ENCODE results near the gene HOXB2.
A peak's percentile ranks its signal among the peaks of the same experiment; 100 is the strongest.

Gene HOXB2

DNA sequence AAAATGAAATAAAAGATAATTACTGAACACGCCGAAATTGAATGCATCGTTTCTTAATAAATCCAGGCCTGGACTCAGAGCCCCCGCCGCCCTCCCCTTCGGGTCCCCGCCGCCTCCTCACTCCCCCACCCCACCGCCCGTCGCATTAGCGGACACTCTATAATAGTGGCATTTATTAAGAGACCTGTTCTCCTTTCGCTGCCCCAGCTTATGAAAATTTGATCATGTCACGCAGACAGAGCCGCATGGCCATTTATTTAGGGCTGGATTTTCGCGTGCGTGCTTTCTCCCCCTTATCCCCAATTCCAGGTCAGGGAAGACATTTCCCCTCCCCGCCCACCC, 6.3 kb upstream of the HOXB2 start:
- WGBS, 2 experiments (ENCODE audit: insufficient coverage in 2 of 2), result 18 to 21% methylated on average over 8 to 10 of the region's 19 CpGs
- Histone ChIP-seq H3K27ac (ENCODE audit: low read depth, low read length, severe bottlenecking) (peak overlapping the region; percentile 73), H3K9me3 (ENCODE audit: control insufficient read depth, low read length) (no peaks in the 10 kb centered on the region), H3K36me3 (ENCODE audit: control insufficient read depth, insufficient read depth, low read length) (peaks cover 13% of the 10 kb centered on the region), H3K4me1 (ENCODE audit: control insufficient read depth, insufficient read depth, low read length, poor library complexity, severe bottlenecking) (peaks cover 54% of the 10 kb centered on the region), H3K4me3 (ENCODE audit: extremely low read depth, insufficient read depth, low read length, poor library complexity, severe bottlenecking) (no peak overlapping the region)

GRCh38 chr17:48550502-48551213, 5.7 kb upstream of the HOXB2 start:
- H3K36me3 ChIP-seq (ENCODE audit: control insufficient read depth, insufficient read depth, low read length), result peaks cover 13% of the 10 kb centered on the region
- H3K9me3 ChIP-seq (ENCODE audit: control insufficient read depth, low read length), result no peaks in the 10 kb centered on the region
- peak overlapping the region; percentile 16 for H3K4me3 ChIP-seq (ENCODE audit: extremely low read depth, insufficient read depth, low read length, poor library complexity, severe bottlenecking)
- peak overlapping the region; percentile 73 for H3K27ac ChIP-seq (ENCODE audit: low read depth, low read length, severe bottlenecking)
- peaks cover 54% of the 10 kb centered on the region for H3K4me1 ChIP-seq (ENCODE audit: control insufficient read depth, insufficient read depth, low read length, poor library complexity, severe bottlenecking)
- 8 to 11% methylated on average over 28 to 42 of the region's 70 CpGs for WGBS, 2 experiments (ENCODE audit: insufficient coverage in 2 of 2)

GRCh38 chr17:48549914-48550501, 5.1 kb upstream of the HOXB2 start:
- Histone ChIP-seq H3K4me3 (ENCODE audit: extremely low read depth, insufficient read depth, low read length, poor library complexity, severe bottlenecking) (no peak overlapping the region), H3K36me3 (ENCODE audit: control insufficient read depth, insufficient read depth, low read length) (peaks cover 13% of the 10 kb centered on the region), H3K9me3 (ENCODE audit: control insufficient read depth, low read length) (no peaks in the 10 kb centered on the region), H3K27ac (ENCODE audit: low read depth, low read length, severe bottlenecking) (peak overlapping the region; percentile 73), H3K4me1 (ENCODE audit: control insufficient read depth, insufficient read depth, low read length, poor library complexity, severe bottlenecking) (peaks cover 61% of the 10 kb centered on the region)
- 25 to 35% methylated on average over 3 to 6 of the region's 18 CpGs for WGBS, 2 experiments (ENCODE audit: insufficient coverage in 2 of 2)

GRCh38 chr17:48549281-48549630, 4.3 kb upstream of the HOXB2 start:
- Histone ChIP-seq H3K27ac (ENCODE audit: low read depth, low read length, severe bottlenecking) (peak overlapping the region; percentile 11), H3K4me3 (ENCODE audit: extremely low read depth, insufficient read depth, low read length, poor library complexity, severe bottlenecking) (no peak overlapping the region), H3K4me1 (ENCODE audit: control insufficient read depth, insufficient read depth, low read length, poor library complexity, severe bottlenecking) (peaks cover 64% of the 10 kb centered on the region), H3K9me3 (ENCODE audit: control insufficient read depth, low read length) (no peaks in the 10 kb centered on the region), H3K36me3 (ENCODE audit: control insufficient read depth, insufficient read depth, low read length) (peaks cover 13% of the 10 kb centered on the region)
- 20% methylated on average over 2 of the region's 3 CpGs; no CpG with 5 or more reads in 1 of the 2 experiments for WGBS, 2 experiments (ENCODE audit: insufficient coverage in 2 of 2)

DNA sequence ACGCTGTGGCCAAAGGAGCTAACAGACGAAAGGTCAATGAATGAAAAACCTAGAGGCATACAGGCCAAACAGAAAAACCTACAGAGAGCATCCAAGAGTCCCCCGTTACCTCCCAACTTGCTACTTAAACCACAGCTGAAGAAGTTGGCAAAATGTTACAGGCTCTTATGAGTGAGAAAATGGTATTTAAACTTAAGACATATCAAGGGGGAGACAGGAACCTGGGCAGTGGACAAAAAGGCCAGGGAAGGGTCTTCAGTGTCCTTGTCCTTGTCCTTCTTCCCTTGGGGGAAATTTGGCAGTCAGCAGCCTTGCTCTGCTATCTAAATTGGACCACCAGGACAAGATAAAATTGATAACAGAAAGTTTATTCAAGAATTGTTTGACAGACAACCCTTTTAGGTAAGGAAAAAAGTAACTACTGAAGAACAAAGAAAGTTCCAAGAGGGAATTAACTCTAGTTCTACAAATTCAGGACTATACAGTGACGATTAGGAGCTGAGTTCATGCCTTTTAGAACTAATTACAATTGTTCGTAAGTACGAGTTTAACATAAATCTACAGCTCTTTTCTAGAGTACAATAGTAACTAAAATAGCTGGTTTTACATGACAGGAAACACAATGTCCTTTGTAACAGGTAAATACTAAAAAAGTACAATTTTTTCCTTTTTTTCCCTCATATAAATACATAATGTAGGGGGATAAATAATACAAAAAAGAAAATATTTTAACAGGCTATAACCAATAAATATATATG, 3.8 kb upstream of the HOXB2 start:
- Histone ChIP-seq H3K27ac (ENCODE audit: low read depth, low read length, severe bottlenecking) (peak overlapping the region; percentile 95), H3K9me3 (ENCODE audit: control insufficient read depth, low read length) (no peaks in the 10 kb centered on the region), H3K4me1 (ENCODE audit: control insufficient read depth, insufficient read depth, low read length, poor library complexity, severe bottlenecking) (peaks cover 64% of the 10 kb centered on the region), H3K4me3 (ENCODE audit: extremely low read depth, insufficient read depth, low read length, poor library complexity, severe bottlenecking) (no peak overlapping the region), H3K36me3 (ENCODE audit: control insufficient read depth, insufficient read depth, low read length) (peaks cover 13% of the 10 kb centered on the region)
- 14% methylated on average over 2 of the region's 6 CpGs; no CpG with 5 or more reads in 1 of the 2 experiments for WGBS, 2 experiments (ENCODE audit: insufficient coverage in 2 of 2)

DNA sequence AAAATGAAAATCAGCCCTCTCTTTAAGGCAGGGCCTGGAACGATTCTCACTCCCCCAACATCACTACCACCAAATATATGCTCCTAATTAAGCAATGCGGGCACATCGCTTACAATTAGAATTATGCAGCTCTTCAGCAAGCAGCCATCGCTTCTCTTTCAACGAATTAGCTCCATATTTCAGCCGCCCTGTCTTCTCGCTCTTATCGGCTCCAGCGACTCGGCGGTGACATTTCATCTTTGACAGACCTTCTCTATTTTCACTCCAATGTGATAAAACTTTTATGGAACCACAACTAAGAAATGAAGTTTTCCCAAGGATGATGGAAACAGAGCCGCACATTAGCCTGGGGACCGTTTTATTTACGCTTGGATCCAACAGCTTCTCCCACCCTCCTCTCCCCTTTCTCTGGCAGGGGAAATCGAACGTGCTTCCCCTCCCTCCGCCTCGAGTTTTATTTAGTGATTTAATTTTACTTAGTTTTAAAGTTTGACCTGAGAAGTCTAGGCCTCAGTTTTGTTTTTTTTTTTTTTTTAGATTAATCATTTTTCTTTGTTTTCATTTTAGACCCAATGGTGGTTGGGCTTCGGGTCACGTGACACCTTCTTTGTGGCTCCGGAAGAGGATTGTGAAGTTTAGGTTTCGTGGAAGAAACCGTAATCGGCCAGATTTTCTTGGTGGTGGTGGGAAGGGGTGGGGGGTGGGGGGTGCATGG, 3.1 kb upstream of the HOXB2 start:
- Histone ChIP-seq H3K9me3 (ENCODE audit: control insufficient read depth, low read length) (no peaks in the 10 kb centered on the region), H3K4me1 (ENCODE audit: control insufficient read depth, insufficient read depth, low read length, poor library complexity, severe bottlenecking) (peaks cover 60% of the 10 kb centered on the region), H3K4me3 (ENCODE audit: extremely low read depth, insufficient read depth, low read length, poor library complexity, severe bottlenecking) (peak overlapping the region; percentile 30), H3K27ac (ENCODE audit: low read depth, low read length, severe bottlenecking) (peak overlapping the region; percentile 95), H3K36me3 (ENCODE audit: control insufficient read depth, insufficient read depth, low read length) (peaks cover 10% of the 10 kb centered on the region)
- WGBS, 2 experiments (ENCODE audit: insufficient coverage in 2 of 2), result 42 to 43% methylated on average over 14 to 19 of the region's 24 CpGs

- Histone ChIP-seq H3K4me3 (ENCODE audit: extremely low read depth, insufficient read depth, low read length, poor library complexity, severe bottlenecking) (peak overlapping the region; percentile 30), H3K9me3 (ENCODE audit: control insufficient read depth, low read length) (no peaks in the 10 kb centered on the region), H3K4me1 (ENCODE audit: control insufficient read depth, insufficient read depth, low read length, poor library complexity, severe bottlenecking) (peaks cover 56% of the 10 kb centered on the region), H3K36me3 (ENCODE audit: control insufficient read depth, insufficient read depth, low read length) (peaks cover 14% of the 10 kb centered on the region), H3K27ac (ENCODE audit: low read depth, low read length, severe bottlenecking) (peak overlapping the region; percentile 95)
- 0 to 7% methylated on average over 4 to 6 of the region's 10 CpGs for WGBS, 2 experiments (ENCODE audit: insufficient coverage in 2 of 2)
Measured at GRCh38 chr17:48546924-48547807, 2.3 kb upstream of the HOXB2 start.

- Histone ChIP-seq H3K4me3 (ENCODE audit: extremely low read depth, insufficient read depth, low read length, poor library complexity, severe bottlenecking) (peak overlapping the region; percentile 57), H3K36me3 (ENCODE audit: control insufficient read depth, insufficient read depth, low read length) (peaks cover 10% of the 10 kb centered on the region), H3K4me1 (ENCODE audit: control insufficient read depth, insufficient read depth, low read length, poor library complexity, severe bottlenecking) (peaks cover 48% of the 10 kb centered on the region), H3K27ac (ENCODE audit: low read depth, low read length, severe bottlenecking) (peak overlapping the region; percentile 95), H3K9me3 (ENCODE audit: control insufficient read depth, low read length) (no peaks in the 10 kb centered on the region)
- 2 to 4% methylated on average over 4 of the region's 10 CpGs for WGBS, 2 experiments (ENCODE audit: insufficient coverage in 2 of 2)
Measured at GRCh38 chr17:48546137-48546923, 1.4 kb upstream of the HOXB2 start.

DNA sequence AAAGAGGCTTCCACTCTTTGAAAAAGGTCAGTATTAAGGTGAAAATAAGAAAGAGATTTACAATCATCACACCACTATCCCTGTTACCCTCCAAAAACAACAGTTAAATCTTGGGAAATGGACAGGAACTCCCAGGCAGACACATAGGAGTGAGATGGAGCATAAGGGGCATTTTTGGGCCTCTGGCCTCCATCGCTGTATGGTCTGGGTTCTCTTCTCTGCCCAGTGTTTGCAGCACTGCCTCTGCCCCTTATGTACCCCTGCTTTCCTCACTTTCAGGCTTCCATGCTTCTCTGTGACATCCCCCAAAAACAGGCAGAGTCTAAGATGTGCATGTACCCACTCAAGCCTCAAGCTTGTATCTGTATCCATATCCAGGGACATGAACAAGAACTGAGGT, 630 bp upstream of the HOXB2 start:
- Histone ChIP-seq H3K4me3 (ENCODE audit: extremely low read depth, insufficient read depth, low read length, poor library complexity, severe bottlenecking) (peak overlapping the region; percentile 57), H3K4me1 (ENCODE audit: control insufficient read depth, insufficient read depth, low read length, poor library complexity, severe bottlenecking) (peaks cover 44% of the 10 kb centered on the region)

More for the DNA sequence above, 630 bp upstream of the HOXB2 start:
- Histone ChIP-seq H3K36me3 (ENCODE audit: control insufficient read depth, insufficient read depth, low read length) (peaks cover 10% of the 10 kb centered on the region), H3K27ac (ENCODE audit: low read depth, low read length, severe bottlenecking) (peak overlapping the region; percentile 95), H3K9me3 (ENCODE audit: control insufficient read depth, low read length) (no peaks in the 10 kb centered on the region)
- WGBS, 2 experiments (ENCODE audit: insufficient coverage in 2 of 2), result 80 to 88% methylated on average over 1 of the region's 1 CpG

Data from mesodermal cell (in vitro differentiated cells).